Transverse colon (tissue), 4 donors: ENCODE data around the gene GNAI1.

ENCODE experiments used
- CTCF ChIP-seq, 5 experiments: fragments of 200-600 bp in 3 of 5; fragments of 450-650 bp in 2 of 5; sonication (generic) in 3 of 5; IDR thresholded peaks; 1 replicate in 2 of 5; 2 replicates in 3 of 5; pipeline ENCODE4 v1.5.1; 2016 to 2017; ENCODE audit warnings: antibody characterized with exemption in 5 of 5, inconsistent platforms in 3 of 5, mild to moderate bottlenecking in 2 of 5, moderate library complexity in 1 of 5
- EP300 ChIP-seq: sonication (generic); formaldehyde crosslinking; IDR thresholded peaks from one replicate; pipeline ENCODE4 v1.6.1; 2017; ENCODE audit warnings: antibody characterized with exemption, low read depth
- POLR2AphosphoS5 ChIP-seq, 3 donors: sonication (generic); formaldehyde crosslinking; IDR thresholded peaks; one replicate each; pipeline ENCODE4 v1.6.1; 2016; ENCODE audit warnings: antibody characterized with exemption in 3 of 3

- TF ChIP-seq CTCF (IDR thresholded peaks at IDR 0.05) (no peak), EP300 (no peak), POLR2AphosphoS5 (IDR thresholded peaks at IDR 0.05) (no peak)
Measured at GRCh38 chr7:80110376-80110775, 24.3 kb upstream of the GNAI1 start.
